Stimulated activated effector memory CD8-positive, alpha-beta T cell treated with anti-CD3 and anti-CD28 coated beads, Interleukin-12 subunit alpha, Interleukin-12 subunit beta, amount 100 ng/mL, for 72 hours (primary cell): ENCODE data around the gene GAL3ST1.
"Not testable (repeated sequence)": the region's sequence is repeated elsewhere in the genome, so short reads cannot be mapped to it uniquely, and the experiment has no call there.

Experiments
- ATAC-seq: fragments of 150-1000 bp; cut with Tn5 transposase; 2 replicates; pipeline ENCODE4 v1.10.0; 2021
- DNase-seq, 2 donors: peaks; one replicate each; pipeline ENCODE4 v3.0.0; 2021 to 2022; ENCODE audit warnings: low spot score in 2 of 2
- H3K27ac Mint-ChIP-seq: one replicate; pipeline ENCODE4 v1.8.0; 2022; ENCODE audit warnings: mild to moderate bottlenecking, mixed read lengths
- H3K36me3 Mint-ChIP-seq: one replicate; pipeline ENCODE4 v1.8.0; 2022; ENCODE audit warnings: mild to moderate bottlenecking, mixed read lengths
- H3K4me1 Mint-ChIP-seq: one replicate; pipeline ENCODE4 v1.8.0; 2022; ENCODE audit warnings: mixed read lengths
- H3K4me3 Mint-ChIP-seq: one replicate; pipeline ENCODE4 v1.8.0; 2022; ENCODE audit warnings: mild to moderate bottlenecking, mixed read lengths
- H3K9me3 Mint-ChIP-seq: one replicate; pipeline ENCODE4 v1.8.0; 2022; ENCODE audit warnings: mixed read lengths

Gene GAL3ST1

DNA sequence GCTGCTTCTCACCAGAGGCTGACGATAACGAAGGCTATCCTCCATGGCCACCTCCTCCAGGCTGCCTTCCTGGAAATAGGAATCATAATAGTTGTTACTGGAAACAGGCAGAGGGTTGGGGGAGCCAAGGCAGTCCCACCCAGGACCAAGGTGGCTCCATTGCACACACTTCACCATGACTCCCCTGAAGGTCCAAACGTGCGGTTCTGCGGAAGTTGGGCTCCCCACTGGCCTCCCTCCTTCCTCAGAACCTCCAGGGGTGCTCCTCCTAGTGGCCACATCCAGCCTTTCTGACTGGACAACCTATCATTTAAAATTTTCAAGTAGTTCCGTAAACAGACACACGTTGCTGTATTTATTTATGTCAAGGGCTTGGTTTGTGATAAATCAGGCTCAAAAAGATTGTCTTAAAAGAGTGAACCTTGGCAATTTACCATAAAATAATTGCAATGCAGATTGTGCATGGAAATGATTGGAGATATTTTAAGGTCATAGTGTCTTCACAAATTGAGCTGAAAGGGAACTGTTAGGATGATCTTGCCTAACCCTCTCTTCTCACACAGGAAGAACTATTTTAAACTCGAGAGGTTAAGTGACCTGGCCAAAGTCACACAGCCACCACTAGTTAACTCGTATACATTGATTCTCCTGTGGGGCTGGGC lies 31.1 kb upstream of the GAL3ST1 start:
- H3K36me3 Mint-ChIP-seq: peaks cover 11% of the 10 kb centered on the region
- H3K4me3 Mint-ChIP-seq: peak overlapping the region; percentile 76
- H3K27ac Mint-ChIP-seq: no peak overlapping the region
- DNase-seq (peak in 1 of 2 donors; percentile 61), ATAC-seq (peak; percentile 51)
- H3K4me1 Mint-ChIP-seq: peaks cover 27% of the 10 kb centered on the region
- no peaks in the 10 kb centered on the region for H3K9me3 Mint-ChIP-seq

DNA sequence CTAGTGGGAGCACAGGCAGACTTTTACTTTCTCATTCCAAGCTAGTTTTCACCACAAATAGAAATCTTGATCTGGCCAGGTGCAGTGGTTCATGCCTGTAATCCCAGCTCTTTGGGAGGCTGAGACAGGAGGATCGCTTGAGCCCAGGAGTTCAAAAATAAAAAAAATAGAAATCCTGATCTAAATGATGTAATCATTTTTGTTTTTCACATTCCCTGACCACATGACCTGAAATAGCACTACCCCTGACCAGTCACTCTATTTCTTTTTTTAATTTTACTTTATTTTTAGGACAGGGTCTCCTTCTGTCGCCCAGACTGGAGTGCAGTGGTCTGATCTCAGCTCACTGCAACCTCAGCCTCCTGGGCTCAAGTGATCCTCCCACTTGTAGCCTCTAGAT lies 30.3 kb upstream of the GAL3ST1 start:
- H3K4me3 Mint-ChIP-seq: no peak overlapping the region
- ATAC-seq (no peak), DNase-seq (no peak)
- H3K27ac Mint-ChIP-seq: no peak overlapping the region
- H3K9me3 Mint-ChIP-seq: no peaks in the 10 kb centered on the region
- peaks cover 11% of the 10 kb centered on the region for H3K36me3 Mint-ChIP-seq
- peaks cover 27% of the 10 kb centered on the region for H3K4me1 Mint-ChIP-seq

DNA sequence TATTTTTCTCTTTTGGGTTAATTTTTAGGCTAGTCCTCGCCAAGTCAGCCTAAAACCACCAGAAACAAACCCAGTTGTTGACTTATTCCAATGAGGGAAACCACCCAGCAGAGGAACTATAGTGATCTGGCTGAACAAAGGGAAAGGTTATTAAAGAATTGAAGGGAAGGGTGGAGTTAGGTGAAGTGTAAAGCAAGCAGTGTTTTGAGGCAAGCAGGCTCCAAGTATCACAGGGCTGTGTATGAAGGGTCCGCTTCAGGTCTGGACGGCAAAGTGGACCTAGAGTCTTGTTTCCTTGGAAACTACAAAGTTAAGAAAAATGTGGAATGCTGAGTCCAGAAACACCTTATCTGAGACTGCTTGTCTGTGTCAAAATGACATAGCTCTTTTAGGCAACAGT lies 29.3 kb upstream of the GAL3ST1 start:
- Mint-ChIP-seq H3K9me3 (no peaks in the 10 kb centered on the region), H3K4me3 (no peak overlapping the region), H3K27ac (no peak overlapping the region), H3K36me3 (peaks cover 5% of the 10 kb centered on the region), H3K4me1 (peaks cover 18% of the 10 kb centered on the region)
- DNase-seq (no peak), ATAC-seq (no peak)

DNA sequence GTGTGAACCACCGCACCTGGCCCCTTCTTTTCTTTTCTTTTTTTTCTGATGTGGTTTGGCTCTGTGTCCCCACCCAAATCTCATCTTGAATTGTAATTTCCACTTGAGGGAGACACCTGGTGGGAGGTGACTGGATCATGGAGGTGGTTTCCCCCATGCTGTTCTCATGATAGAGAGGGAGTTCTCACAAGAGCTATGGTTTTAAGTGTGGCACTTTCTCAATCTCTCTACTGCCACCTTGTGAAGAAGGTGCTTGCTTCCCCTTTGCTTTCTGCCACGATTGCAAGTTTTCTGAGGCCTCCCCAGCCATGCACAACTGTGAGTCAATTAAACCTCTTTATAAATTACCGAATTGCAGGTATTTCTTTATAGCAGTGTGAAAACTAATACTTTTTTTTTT lies 27.6 kb upstream of the GAL3ST1 start:
- Mint-ChIP-seq H3K36me3 (peaks cover 1% of the 10 kb centered on the region), H3K27ac (no peak overlapping the region), H3K4me3 (no peak overlapping the region), H3K4me1 (peaks cover 12% of the 10 kb centered on the region), H3K9me3 (no peaks in the 10 kb centered on the region)
- DNase-seq: no peak
- no peak for ATAC-seq

DNA sequence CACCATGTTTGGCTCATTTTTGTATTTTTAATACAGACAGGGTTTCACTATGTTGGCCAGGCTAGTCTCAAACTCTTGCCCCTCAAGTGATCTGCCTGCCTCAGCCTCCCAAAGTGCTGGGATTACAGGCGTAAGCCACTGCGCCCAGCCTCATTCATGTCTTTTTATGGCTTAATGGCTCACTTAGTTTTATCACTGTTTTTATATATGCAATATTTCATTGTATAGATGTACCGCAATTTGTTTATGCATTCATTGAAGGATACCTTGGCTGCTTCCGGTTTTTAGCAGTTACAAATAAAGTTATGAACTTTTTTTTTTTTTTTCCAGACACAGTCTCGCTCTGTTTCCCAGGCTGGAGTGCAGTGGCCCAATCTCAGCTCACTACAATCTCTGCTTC lies 27.0 kb upstream of the GAL3ST1 start:
- no peaks in the 10 kb centered on the region for H3K9me3 Mint-ChIP-seq
- no peaks in the 10 kb centered on the region for H3K36me3 Mint-ChIP-seq
- no peak overlapping the region for H3K4me3 Mint-ChIP-seq
- H3K27ac Mint-ChIP-seq: no peak overlapping the region
- DNase-seq (no peak), ATAC-seq (no peak)
- peaks cover 6% of the 10 kb centered on the region for H3K4me1 Mint-ChIP-seq

DNA sequence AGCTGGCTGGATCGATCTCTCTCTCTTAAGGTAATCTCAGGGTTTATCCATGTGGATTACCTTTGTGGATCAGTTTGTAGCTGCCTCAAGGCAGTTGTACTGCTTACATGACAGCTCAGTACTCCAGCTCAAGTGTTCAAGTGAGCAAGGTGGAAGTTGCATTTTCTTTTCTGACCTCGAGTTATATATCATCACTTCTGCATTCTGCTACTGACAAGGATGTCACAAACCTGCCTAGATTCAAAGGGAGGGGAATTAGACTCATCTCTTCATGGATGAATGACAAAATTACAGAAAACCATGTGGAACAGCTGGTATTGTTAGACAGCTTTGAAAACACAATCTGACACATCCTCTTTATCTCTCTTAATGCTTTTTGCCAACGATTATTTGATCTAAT lies 26.5 kb upstream of the GAL3ST1 start:
- H3K36me3 Mint-ChIP-seq: no peaks in the 10 kb centered on the region
- H3K27ac Mint-ChIP-seq: no peak overlapping the region
- H3K4me3 Mint-ChIP-seq: no peak overlapping the region
- ATAC-seq (no peak), DNase-seq (no peak)
- H3K4me1 Mint-ChIP-seq: peaks cover 5% of the 10 kb centered on the region
- H3K9me3 Mint-ChIP-seq: no peaks in the 10 kb centered on the region

DNA sequence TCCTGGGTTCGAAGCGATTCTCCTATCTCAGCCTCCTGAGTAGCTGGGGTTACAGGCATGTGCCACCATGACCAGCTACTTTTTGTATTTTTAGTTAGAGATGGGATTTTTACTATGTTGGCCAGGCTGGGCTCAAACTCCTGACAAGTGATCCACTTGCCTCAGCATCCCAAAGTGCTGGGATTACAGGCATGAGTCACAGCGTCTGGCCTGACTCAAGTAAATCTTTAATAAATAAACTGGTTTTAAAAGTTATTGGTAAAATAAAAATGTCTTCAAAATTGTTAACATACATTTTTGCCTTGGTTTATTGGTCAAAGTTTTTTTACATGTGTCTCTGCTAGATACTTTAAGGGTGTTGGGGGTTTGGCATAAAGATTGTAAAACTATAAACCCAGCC lies 24.5 kb upstream of the GAL3ST1 start:
- DNase-seq: no peak
- no peaks in the 10 kb centered on the region for H3K4me1 Mint-ChIP-seq
- H3K4me3 Mint-ChIP-seq: no peak overlapping the region
- H3K36me3 Mint-ChIP-seq: no peaks in the 10 kb centered on the region
- H3K27ac Mint-ChIP-seq: no peak overlapping the region
- H3K9me3 Mint-ChIP-seq: no peaks in the 10 kb centered on the region
- ATAC-seq: no peak

DNA sequence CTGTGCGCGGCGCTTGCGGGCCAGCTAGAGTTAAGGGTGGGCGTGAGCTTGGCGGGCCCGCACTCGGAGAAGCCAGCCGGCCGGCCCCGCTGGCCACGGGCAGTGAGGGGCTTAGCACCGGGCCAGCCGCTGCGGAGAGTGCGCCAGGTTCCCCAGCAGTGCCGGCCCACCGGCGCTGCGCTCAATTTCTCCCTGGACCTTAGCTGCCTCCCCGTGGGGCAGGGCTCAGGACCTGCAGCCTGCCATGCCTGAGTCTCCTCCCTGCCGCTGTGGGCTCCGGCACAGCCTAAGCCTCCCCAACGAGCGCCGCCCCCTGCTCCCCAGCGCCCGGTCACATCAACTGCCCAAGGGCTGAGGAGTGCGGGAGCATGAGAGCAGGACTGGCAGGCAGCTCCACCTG lies 22.4 kb upstream of the GAL3ST1 start:
- Mint-ChIP-seq H3K27ac (no peak overlapping the region), H3K36me3 (no peaks in the 10 kb centered on the region), H3K9me3 (no peaks in the 10 kb centered on the region), H3K4me3 (no peak overlapping the region), H3K4me1 (no peaks in the 10 kb centered on the region)
- ATAC-seq: no peak
- DNase-seq: no peak

DNA sequence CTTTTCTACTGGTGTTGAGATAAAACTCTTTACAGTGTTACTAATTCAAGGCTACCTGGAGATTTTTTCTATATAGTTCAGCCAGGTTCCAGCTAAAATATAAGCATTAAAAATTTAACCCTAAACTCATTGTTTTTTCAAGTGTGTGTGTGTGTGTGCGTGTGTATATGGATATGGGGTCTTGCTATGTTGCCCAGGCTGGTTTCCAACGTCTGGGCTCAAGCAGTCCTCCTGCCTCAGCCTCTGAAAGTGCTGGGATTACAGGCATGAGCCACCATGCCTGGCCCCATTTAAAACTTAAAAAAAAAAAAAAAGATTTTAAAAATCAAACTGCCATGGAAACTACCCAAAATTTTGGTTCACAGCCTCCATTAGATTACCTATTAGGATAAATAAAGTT lies 21.7 kb upstream of the GAL3ST1 start:
- no peaks in the 10 kb centered on the region for H3K4me1 Mint-ChIP-seq
- no peaks in the 10 kb centered on the region for H3K36me3 Mint-ChIP-seq
- no peak for DNase-seq
- no peak for ATAC-seq
- no peak overlapping the region for H3K27ac Mint-ChIP-seq
- H3K9me3 Mint-ChIP-seq: no peaks in the 10 kb centered on the region
- H3K4me3 Mint-ChIP-seq: no peak overlapping the region

DNA sequence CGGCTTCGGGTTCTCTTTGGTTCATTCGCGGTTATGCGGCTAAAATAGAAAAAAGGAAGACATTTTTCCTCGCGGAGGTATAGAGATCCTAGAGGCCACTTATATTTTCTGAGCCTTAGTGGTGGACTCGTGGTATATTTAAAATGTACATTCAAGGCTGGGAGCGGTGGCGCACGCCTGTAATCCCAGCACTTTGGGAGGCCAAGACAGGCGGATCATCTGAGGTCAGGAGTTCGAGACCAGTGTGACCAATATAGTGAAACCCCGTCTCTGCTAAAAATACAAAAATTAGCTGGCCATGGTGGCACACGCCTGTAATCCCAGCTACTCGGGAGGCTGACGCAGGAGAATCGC lies 17.9 kb upstream of the GAL3ST1 start:
- H3K36me3 Mint-ChIP-seq: peaks cover 26% of the 10 kb centered on the region
- ATAC-seq, H3K4me1 Mint-ChIP-seq, H3K4me3 Mint-ChIP-seq, H3K27ac Mint-ChIP-seq, H3K9me3 Mint-ChIP-seq, DNase-seq: not testable (repeated sequence)

DNA sequence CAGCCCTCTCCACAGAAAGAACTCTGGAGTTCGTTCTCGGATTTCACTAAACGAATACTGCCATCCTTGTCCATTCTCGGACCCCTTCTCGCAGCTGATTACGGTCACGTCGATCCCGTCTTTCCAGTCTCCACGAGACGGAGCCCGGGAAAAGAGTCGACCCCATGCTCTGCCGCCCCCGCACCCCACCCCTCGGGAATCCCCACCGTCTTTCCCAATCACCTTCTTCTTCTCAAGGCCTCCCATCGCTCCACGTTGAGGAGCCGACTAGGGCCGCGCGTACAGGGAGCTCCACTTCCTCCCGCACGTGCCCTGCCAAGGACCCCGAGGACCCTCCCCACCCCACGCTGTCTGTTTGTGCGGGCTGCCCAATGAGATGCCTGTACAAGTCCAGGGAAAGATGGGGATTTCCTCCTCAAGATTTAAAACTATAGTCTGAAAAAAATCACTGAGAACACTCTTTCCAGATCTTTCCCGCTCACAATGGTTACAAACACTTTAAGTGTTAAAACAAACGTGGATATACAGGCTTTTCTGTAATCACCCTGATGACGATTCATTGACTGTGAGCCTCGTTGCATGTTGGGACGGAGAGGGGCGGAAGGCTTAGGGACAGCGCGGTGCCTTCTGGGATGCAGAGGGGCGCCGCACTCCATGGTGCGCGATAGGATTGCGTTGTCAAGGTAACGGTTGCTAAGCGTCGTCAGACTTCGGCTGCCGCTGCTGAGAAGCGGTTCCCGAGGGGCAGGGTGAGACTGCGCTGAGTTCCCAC lies 17.3 kb upstream of the GAL3ST1 start, which contains the start of gene PES1:
PES1 (minus strand) TSS at position 323 of the 772 bp plus-strand sequence; CDS start at position 246, 77 bp downstream.
- Mint-ChIP-seq H3K9me3 (no peaks in the 10 kb centered on the region), H3K36me3 (peaks cover 32% of the 10 kb centered on the region), H3K4me1 (no peaks in the 10 kb centered on the region), H3K4me3 (no peak within 1 kb of the TSS), H3K27ac (no peak within 1 kb of the TSS)
- ATAC-seq (peak; percentile 100), DNase-seq (peak; percentile 80 to 94)

DNA sequence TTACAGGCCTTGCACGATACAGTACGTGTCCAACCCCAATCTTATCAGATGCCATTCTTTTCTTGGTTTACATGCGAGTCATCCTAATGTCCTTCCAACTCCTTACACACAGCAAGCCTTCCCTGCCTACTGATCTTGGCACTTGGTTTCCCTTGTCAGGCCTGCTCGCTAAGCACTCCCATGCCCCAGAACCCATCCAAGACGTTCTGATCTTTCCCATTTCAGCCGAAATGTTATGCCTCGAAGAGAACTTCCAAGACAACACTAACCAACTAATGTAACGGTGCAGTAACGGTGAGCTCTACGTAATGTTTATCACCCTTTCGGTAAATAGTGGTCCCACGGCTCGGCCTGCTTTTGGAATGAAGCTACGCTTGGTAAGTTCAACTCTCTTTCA lies 16.7 kb upstream of the GAL3ST1 start:
- H3K27ac Mint-ChIP-seq: no peak overlapping the region
- ATAC-seq (no peak), DNase-seq (no peak)

DNA sequence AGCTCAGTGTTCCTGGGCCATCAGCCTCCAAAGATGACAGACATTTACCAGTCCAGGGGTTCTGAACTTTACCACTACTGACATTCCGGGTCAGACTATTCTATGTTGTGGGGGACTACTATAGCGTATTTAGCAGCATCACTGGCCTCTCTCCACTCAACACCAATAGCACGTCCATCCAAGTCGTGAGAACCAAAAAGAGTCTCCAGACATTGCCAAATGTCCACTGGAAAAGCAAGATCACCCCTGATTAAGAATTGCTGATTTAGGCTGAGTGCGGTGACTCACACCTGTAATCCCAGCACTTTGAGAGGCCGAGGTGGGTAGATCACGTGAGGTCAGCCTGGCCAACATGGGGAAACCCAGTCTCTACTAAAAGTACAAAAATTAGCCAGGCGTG lies 11.9 kb upstream of the GAL3ST1 start:
- DNase-seq (no peak), ATAC-seq (no peak)
- Mint-ChIP-seq H3K27ac (no peak overlapping the region), H3K9me3 (no peaks in the 10 kb centered on the region), H3K4me1 (no peaks in the 10 kb centered on the region), H3K4me3 (no peak overlapping the region), H3K36me3 (peaks cover 83% of the 10 kb centered on the region)

More for the DNA sequence above, 16.7 kb upstream of the GAL3ST1 start:
- peaks cover 38% of the 10 kb centered on the region for H3K36me3 Mint-ChIP-seq
- no peak overlapping the region for H3K4me3 Mint-ChIP-seq
- no peaks in the 10 kb centered on the region for H3K9me3 Mint-ChIP-seq
- H3K4me1 Mint-ChIP-seq: no peaks in the 10 kb centered on the region

DNA sequence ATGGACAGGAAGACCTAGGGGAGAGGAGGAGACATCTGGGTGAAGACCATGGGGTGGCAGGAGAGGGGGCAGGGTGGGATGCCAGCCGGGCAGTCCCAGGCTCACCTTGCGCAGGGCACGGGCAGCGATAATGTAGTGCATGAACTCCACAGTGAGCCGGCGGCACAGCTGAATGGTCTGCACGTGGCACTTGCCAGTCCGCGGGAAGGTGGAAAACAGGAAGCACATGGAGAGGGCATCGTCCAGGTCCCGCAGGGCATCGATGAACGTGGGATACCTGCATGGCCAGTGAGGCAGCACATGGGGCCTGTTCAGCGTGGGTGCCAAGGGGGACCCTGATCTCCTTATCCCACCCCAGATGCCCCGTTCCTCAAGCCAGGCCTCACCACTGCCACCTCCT lies 10.0 kb upstream of the GAL3ST1 start:
- no peaks in the 10 kb centered on the region for H3K4me1 Mint-ChIP-seq
- H3K27ac Mint-ChIP-seq: peak overlapping the region; percentile 40
- no peaks in the 10 kb centered on the region for H3K9me3 Mint-ChIP-seq
- ATAC-seq: no peak
- peaks cover 98% of the 10 kb centered on the region for H3K36me3 Mint-ChIP-seq
- no peak for DNase-seq
- H3K4me3 Mint-ChIP-seq: no peak overlapping the region

DNA sequence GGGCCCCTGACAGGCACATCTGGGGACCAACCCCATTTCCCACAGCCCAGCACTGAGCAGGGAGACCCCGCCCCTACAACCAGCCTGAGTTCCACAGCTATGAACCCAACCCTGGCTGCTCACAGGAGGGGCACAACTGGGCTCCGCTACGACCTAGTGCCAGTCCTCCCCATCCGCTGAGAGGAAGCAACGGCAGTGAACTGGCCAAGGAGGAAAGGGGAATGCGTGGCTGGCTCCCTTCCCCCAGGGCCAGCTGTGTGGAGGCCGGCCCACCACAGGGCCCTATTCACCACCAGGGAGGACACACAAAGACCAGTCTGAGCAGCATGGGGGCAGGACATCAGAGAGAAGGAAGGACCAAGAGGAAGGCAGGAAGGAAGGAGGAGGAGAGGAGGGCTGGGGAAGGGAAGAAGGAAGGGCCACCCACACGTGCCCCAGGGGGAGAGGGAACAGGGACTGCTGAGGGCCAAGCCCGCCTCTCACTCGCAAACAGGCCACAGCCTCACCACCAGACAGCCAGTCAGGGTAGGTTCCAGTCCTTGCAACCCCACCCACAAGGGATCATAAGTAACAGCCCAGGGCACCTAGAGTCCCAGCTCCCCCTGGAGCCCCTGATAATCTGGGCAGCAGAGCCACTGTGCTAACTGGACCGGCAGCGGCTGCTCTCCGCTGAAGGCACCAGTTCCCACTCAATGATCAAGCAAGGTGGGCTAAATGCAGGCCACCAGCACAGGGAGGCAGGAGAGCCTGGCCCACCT lies 8.5 kb upstream of the GAL3ST1 start:
- Mint-ChIP-seq H3K36me3 (peaks cover 98% of the 10 kb centered on the region), H3K27ac (no peak overlapping the region), H3K9me3 (no peaks in the 10 kb centered on the region), H3K4me1 (peaks cover 7% of the 10 kb centered on the region), H3K4me3 (no peak overlapping the region)
- ATAC-seq (no peak), DNase-seq (no peak)

DNA sequence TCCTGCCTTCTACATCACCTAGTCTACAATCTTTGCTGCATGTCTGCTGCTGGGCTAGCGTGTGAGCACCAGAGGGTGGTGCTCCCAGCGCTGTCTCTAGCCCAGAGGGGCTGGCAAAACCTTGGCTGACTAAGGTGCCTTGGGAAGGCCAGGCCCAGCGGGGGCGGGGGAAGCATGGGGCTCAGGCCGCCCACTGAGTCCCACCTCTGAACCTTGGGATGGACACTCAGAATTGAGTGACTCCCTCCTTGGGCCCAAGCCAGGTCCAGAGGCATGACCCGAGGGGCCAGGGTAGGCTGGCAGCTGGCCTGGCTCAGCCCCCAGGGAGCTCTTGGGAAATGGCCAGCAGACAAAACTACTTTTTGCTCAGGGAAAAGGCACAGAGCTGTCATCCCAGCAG lies 7.6 kb upstream of the GAL3ST1 start:
- no peak overlapping the region for H3K27ac Mint-ChIP-seq
- no peak for ATAC-seq

More for the DNA sequence above, 7.6 kb upstream of the GAL3ST1 start:
- no peak for DNase-seq
- H3K4me1 Mint-ChIP-seq: peaks cover 7% of the 10 kb centered on the region
- H3K36me3 Mint-ChIP-seq: peaks cover 98% of the 10 kb centered on the region
- H3K9me3 Mint-ChIP-seq: no peaks in the 10 kb centered on the region
- H3K4me3 Mint-ChIP-seq: no peak overlapping the region
